Epithelial cell of proximal tubule (primary cell): ENCODE data around the gene TOMM6. TPM values are rescaled to one million over a fixed set of nuclear protein-coding genes. Genes with fewer than 3 reads are reported as not detected.

ENCODE experiments used
- DNase-seq: peaks from one replicate; pipeline ENCODE4 v3.0.0-alpha.2; 2011; ENCODE audit warnings: low read depth
- H3K4me3 ChIP-seq: 2 replicates; pipeline ENCODE4 v1.5.1; 2011; ENCODE audit warnings: low read depth, mild to moderate bottlenecking, low read length
- total RNA-seq: library from RNA; depleted of rRNA; stranded (reverse); fragments of >200 nt; gene quantifications from 2 replicates; pipeline ENCODE4 v1.2.3, GENCODE V29; 2015
- TF ChIP-seq, protein P1 (sequence below): conservative IDR thresholded peaks from 2 replicates; pipeline ENCODE4 v1.5.1; 2012; ENCODE audit warnings: low read depth, mild to moderate bottlenecking, low read length

The TOMM6 gene
- total RNA-seq, 1 donor from 2014 or later, result 224 TPM

DNA sequence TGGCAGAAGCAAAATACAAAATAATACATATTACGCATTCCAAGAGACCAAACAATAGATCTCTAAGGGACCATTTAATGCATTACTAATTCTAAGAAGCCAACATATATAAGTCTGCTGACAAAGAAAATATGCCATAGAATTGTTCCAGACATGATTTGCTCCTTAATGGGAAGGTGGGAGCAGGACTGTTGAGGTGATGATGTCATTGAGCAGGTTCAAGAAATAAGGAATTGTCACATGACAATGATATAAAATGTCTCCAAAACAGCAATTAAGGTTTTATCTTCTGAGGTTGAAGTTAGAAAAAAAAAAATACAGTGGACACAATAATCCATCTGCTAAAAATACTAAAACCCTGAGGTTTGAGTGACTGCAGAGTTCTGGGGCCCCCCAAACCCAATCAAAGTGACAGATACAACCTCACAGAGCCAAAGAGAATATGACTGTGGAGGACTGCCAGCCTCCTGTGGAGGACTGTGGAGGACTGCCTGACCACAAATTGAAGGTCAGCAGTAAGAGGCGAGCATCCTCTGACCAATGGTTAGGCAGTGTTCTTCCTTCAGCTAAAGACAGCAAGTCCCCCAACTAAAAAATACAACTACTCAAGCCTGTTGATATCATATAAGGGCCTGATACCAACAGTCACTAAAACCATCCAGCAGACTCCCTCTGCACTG lies 39.0 kb downstream of the TOMM6 start:
- TF ChIP-seq, protein P1, sequence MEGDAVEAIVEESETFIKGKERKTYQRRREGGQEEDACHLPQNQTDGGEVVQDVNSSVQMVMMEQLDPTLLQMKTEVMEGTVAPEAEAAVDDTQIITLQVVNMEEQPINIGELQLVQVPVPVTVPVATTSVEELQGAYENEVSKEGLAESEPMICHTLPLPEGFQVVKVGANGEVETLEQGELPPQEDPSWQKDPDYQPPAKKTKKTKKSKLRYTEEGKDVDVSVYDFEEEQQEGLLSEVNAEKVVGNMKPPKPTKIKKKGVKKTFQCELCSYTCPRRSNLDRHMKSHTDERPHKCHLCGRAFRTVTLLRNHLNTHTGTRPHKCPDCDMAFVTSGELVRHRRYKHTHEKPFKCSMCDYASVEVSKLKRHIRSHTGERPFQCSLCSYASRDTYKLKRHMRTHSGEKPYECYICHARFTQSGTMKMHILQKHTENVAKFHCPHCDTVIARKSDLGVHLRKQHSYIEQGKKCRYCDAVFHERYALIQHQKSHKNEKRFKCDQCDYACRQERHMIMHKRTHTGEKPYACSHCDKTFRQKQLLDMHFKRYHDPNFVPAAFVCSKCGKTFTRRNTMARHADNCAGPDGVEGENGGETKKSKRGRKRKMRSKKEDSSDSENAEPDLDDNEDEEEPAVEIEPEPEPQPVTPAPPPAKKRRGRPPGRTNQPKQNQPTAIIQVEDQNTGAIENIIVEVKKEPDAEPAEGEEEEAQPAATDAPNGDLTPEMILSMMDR, result no peak
- DNase-seq, result no peak
- no peak overlapping the region for H3K4me3 ChIP-seq

DNA sequence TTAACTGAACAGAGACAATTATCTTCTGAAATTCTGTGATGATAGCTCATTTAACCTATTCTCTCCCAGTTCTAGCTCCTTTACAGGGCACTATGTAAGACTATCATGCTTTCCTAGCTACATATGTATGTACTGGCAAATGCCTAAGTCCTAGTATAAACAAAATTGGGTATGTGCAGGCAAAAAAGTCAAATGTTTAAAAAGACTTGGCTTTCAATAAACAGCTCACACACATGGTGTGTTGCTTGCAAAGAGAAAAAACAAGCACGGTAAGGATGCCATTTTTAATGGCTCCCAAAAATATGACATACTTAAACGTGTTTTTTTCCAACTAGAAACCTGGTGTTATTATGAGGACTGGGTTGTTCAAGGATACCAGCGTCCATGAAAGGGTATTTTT lies 44.8 kb downstream of the TOMM6 start:
- DNase-seq, result no peak
- no peak overlapping the region for H3K4me3 ChIP-seq
- TF ChIP-seq, protein P1, result no peak

DNA sequence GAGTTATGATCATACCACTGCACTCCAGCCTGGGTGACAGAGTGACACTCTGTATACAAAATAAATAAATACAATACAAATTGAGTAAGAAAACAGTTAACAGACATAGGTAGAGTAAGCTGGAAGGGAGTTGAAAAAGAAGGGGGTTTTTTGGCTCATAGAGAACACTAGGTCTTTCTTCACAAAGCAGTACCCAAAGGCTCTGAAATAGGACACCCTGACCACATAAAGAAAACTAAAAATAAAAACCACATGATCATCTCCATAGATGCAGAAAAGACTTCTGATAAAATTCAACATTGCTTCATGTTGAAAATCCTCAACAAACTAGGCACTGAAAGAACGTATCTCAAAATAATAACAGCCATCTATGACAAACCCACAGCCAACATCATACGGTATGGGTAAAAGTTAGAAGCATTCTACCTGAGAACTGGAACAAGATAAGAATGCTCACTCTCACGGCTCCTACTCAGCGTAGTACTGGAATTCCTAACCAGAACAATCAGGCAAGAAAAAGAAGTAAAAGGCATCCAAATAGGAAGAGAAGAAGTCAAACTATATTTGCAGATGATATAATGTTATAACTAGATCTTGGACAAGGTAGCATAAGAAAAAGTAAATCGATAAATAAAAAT lies 48.6 kb downstream of the TOMM6 start:
- TF ChIP-seq, protein P1, result no peak
- no peak for DNase-seq
- no peak overlapping the region for H3K4me3 ChIP-seq

DNA sequence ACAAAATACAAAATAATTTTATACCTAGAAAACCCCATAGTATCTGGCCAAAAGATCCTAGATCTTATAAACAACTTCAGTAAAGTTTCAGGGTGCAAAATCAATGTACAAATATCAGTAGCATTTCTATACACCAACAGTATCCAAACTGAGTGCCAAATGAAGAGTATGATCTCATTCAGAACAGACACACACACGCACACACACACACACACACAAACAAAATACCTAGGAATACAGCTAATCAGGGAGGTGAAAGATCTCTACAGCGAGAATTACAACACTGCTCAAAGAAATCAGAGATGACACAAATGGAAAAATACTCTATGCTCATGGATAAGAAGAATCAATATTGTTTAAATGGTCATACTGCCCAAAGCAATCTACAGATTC lies 49.2 kb downstream of the TOMM6 start:
- DNase-seq, result no peak
- TF ChIP-seq, protein P1, result no peak
- no peak overlapping the region for H3K4me3 ChIP-seq

Other genes with a start within 250 kb of the TOMM6 start
- gene FOXP4, start 241.3 kb upstream of the TOMM6 start, total RNA-seq, result 7.5 and 10.2 TPM in 2 replicates
- 48.5 and 61.2 TPM in 2 replicates for gene MDFI, start 149.2 kb upstream of the TOMM6 start, total RNA-seq
- gene TFEB, start 52.1 kb upstream of the TOMM6 start, total RNA-seq, result 2.4 and 3.3 TPM in 2 replicates
- gene PGC, start 40.3 kb upstream of the TOMM6 start, total RNA-seq, result not detected in 2 replicates
- gene FRS3, start 7.8 kb upstream of the TOMM6 start, total RNA-seq, result 2.0 and 6.1 TPM in 2 replicates
- 2.2 TPM in 1 of 2 replicates, not detected in the other for gene PRICKLE4, start 6.9 kb upstream of the TOMM6 start, total RNA-seq
- gene USP49, start 107.7 kb downstream of the TOMM6 start, total RNA-seq, result 0.94 and 2.7 TPM in 2 replicates
- 20.9 and 27.1 TPM in 2 replicates for gene MED20, start 133.4 kb downstream of the TOMM6 start, total RNA-seq
- 8.7 and 27.3 TPM in 2 replicates for gene BYSL, start 133.8 kb downstream of the TOMM6 start, total RNA-seq
- 45.4 and 54.2 TPM in 2 replicates for gene CCND3, start 154.1 kb downstream of the TOMM6 start, total RNA-seq